Activated CD8-positive, alpha-beta T cell treated with anti-CD3 and anti-CD28 coated beads for 36 hours (primary cell): Measurements from ENCODE around the gene C19orf53. TPM values are rescaled to one million over a fixed set of nuclear protein-coding genes. Genes with fewer than 3 reads are reported as not detected.
A peak's percentile ranks its signal among the peaks of the same experiment; 100 is the strongest.

Source experiments
- ATAC-seq: fragments of 200-7000 bp; cut with Tn5 transposase; one replicate; pipeline ENCODE4 v1.10.0; 2021; ENCODE audit warnings: mild to moderate bottlenecking, moderate library complexity
- CTCF ChIA-PET: fragments of 350-600 bp; sonication (Branson Sonifier 250); formaldehyde crosslinking; loops from one replicate; lab custom pipeline; 2021; ENCODE audit warnings: antibody characterized with exemption; lab: Charles Lee
- POLR2A ChIA-PET: fragments of 350-600 bp; sonication (Branson Sonifier 250); formaldehyde crosslinking; loops from one replicate; lab custom pipeline; 2021; ENCODE audit warnings: antibody characterized with exemption; lab: Charles Lee
- DNase-seq: peaks from one replicate; pipeline ENCODE4 v3.0.0-alpha.2; 2020
- H3K27ac Mint-ChIP-seq: one replicate; pipeline ENCODE4 v1.8.0; 2021; ENCODE audit warnings: mild to moderate bottlenecking, mixed read lengths
- H3K27me3 Mint-ChIP-seq: one replicate; pipeline ENCODE4 v1.8.0; 2021; ENCODE audit warnings: mixed read lengths
- H3K36me3 Mint-ChIP-seq: one replicate; pipeline ENCODE4 v1.8.0; 2021; ENCODE audit warnings: low read depth, mixed read lengths
- H3K4me1 Mint-ChIP-seq: one replicate; pipeline ENCODE4 v1.8.0; 2021; ENCODE audit warnings: low read depth, mixed read lengths
- H3K4me3 Mint-ChIP-seq: one replicate; pipeline ENCODE4 v1.8.0; 2021; ENCODE audit warnings: mild to moderate bottlenecking, moderate library complexity, mixed read lengths
- H3K9me3 Mint-ChIP-seq: one replicate; pipeline ENCODE4 v1.8.0; 2021; ENCODE audit warnings: mixed read lengths
- intact Hi-C: fragments of 100-400 bp; cut with micrococcal nuclease; formaldehyde crosslinking; loops from one replicate; pipeline ENCODE4 v1.10.0; 2022
- total RNA-seq, 2 experiments: library from RNA; stranded (reverse); gene quantifications; one replicate each; pipeline ENCODE4 v1.2.3, GENCODE V29; 2021
- TF ChIP-seq, protein P1 (sequence below): fragments of 200-600 bp; IDR thresholded peaks from one replicate; pipeline ENCODE4 v1.8.0; 2022; ENCODE audit warnings: antibody characterized with exemption, mild to moderate bottlenecking

Gene C19orf53
- total RNA-seq, 2 experiments from 2014 or later, result 120 to 128 TPM

GRCh38 chr19:13731147-13731964 lies 42.9 kb upstream of the C19orf53 start:
- DNase-seq, result peak; percentile 97
- peak overlapping the region; percentile 86 for H3K4me3 Mint-ChIP-seq
- ChIA-PET POLR2A (interaction anchor here (1.4 to 2.9 kb wide), 3 partner anchors 14 to 43 kb away, joined by 5 to 15 read pairs (median 6); partner anchors contain the start of gene C19orf53), CTCF (interaction anchor here (1.0 to 2.8 kb wide), 5 partner anchors 10 to 405 kb away, joined by 3 to 14 read pairs (median 4); partner anchors contain the start of genes ASF1B and MRI1)
- TF ChIP-seq, protein P1, sequence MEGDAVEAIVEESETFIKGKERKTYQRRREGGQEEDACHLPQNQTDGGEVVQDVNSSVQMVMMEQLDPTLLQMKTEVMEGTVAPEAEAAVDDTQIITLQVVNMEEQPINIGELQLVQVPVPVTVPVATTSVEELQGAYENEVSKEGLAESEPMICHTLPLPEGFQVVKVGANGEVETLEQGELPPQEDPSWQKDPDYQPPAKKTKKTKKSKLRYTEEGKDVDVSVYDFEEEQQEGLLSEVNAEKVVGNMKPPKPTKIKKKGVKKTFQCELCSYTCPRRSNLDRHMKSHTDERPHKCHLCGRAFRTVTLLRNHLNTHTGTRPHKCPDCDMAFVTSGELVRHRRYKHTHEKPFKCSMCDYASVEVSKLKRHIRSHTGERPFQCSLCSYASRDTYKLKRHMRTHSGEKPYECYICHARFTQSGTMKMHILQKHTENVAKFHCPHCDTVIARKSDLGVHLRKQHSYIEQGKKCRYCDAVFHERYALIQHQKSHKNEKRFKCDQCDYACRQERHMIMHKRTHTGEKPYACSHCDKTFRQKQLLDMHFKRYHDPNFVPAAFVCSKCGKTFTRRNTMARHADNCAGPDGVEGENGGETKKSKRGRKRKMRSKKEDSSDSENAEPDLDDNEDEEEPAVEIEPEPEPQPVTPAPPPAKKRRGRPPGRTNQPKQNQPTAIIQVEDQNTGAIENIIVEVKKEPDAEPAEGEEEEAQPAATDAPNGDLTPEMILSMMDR, result no peak
- no peaks in the 10 kb centered on the region for H3K9me3 Mint-ChIP-seq
- H3K27me3 Mint-ChIP-seq, result no peaks in the 10 kb centered on the region
- peaks cover 22% of the 10 kb centered on the region for H3K4me1 Mint-ChIP-seq
- intact Hi-C loops, result no loop called here
- ATAC-seq, result peak; percentile 99
- H3K27ac Mint-ChIP-seq, result peak overlapping the region; percentile 96
- peaks cover 2% of the 10 kb centered on the region for H3K36me3 Mint-ChIP-seq

- H3K9me3 Mint-ChIP-seq, result no peaks in the 10 kb centered on the region
- no peaks in the 10 kb centered on the region for H3K27me3 Mint-ChIP-seq
- peaks cover 22% of the 10 kb centered on the region for H3K4me1 Mint-ChIP-seq
- TF ChIP-seq, protein P1, result no peak
- H3K4me3 Mint-ChIP-seq, result peak overlapping the region; percentile 86
- ATAC-seq, result no peak
- intact Hi-C loops, result no loop called here
- H3K27ac Mint-ChIP-seq, result no peak overlapping the region
- DNase-seq, result no peak
- CTCF ChIA-PET, result interaction anchor here (1.0 to 2.8 kb wide), 4 partner anchors 11 to 404 kb away, joined by 4 to 14 read pairs (median 6); partner anchors contain the start of gene ASF1B
- POLR2A ChIA-PET, result interaction anchor here (1.4 to 2.9 kb wide), 3 partner anchors 13 to 42 kb away, joined by 5 to 15 read pairs (median 6); partner anchors contain the start of gene C19orf53
- H3K36me3 Mint-ChIP-seq, result peaks cover 2% of the 10 kb centered on the region
Measured at GRCh38 chr19:13732337-13732736, 41.9 kb upstream of the C19orf53 start.

GRCh38 chr19:13734751-13735150 lies 39.5 kb upstream of the C19orf53 start:
- peaks cover 2% of the 10 kb centered on the region for H3K36me3 Mint-ChIP-seq
- H3K27me3 Mint-ChIP-seq, result no peaks in the 10 kb centered on the region
- peaks cover 18% of the 10 kb centered on the region for H3K4me1 Mint-ChIP-seq
- POLR2A ChIA-PET, result no interaction called here
- DNase-seq, result no peak
- ATAC-seq, result no peak
- H3K27ac Mint-ChIP-seq, result no peak overlapping the region
- CTCF ChIA-PET, result no interaction called here
- intact Hi-C loops, result no loop called here
- H3K9me3 Mint-ChIP-seq, result no peaks in the 10 kb centered on the region
- TF ChIP-seq, protein P1, result no peak
- no peak overlapping the region for H3K4me3 Mint-ChIP-seq

DNA sequence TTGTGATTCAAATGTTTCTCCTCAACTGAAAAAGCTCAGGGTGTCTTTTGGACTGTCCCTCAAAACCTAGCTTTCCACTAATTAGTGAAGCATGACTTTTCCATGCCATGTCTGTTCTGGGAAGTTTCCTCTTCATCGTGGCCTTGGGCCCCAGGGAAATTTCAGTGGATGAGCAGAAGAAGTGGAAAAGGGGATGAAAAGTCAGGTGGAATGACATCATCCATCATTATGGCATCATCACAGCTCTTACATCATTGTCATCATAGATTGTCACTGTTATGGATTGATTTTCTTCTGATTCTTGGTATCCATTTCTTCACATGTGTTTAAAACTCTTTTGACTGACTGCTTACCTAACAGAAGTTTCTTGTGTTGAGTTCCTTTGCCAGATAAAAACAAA lies 36.2 kb upstream of the C19orf53 start:
- ATAC-seq (no peak), DNase-seq (no peak)
- TF ChIP-seq, protein P1, result no peak
- intact Hi-C loops, result no loop called here
- Mint-ChIP-seq H3K27ac (no peak overlapping the region), H3K4me3 (no peak overlapping the region), H3K4me1 (no peaks in the 10 kb centered on the region), H3K9me3 (no peaks in the 10 kb centered on the region), H3K27me3 (no peaks in the 10 kb centered on the region), H3K36me3 (peaks cover 2% of the 10 kb centered on the region)
- CTCF ChIA-PET, result no interaction called here
- POLR2A ChIA-PET, result interaction anchor here (1.4 kb wide), 1 partner anchor 10 kb away, joined by 6 read pairs; a partner anchor contains a TSS

- H3K4me3 Mint-ChIP-seq, result no peak overlapping the region
- no peak for ATAC-seq
- peaks cover 2% of the 10 kb centered on the region for H3K4me1 Mint-ChIP-seq
- intact Hi-C loops, result no loop called here
- no peak for DNase-seq
- H3K36me3 Mint-ChIP-seq, result no peaks in the 10 kb centered on the region
- CTCF ChIA-PET, result no interaction called here
- POLR2A ChIA-PET, result no interaction called here
- H3K27me3 Mint-ChIP-seq, result no peaks in the 10 kb centered on the region
- no peak overlapping the region for H3K27ac Mint-ChIP-seq
- TF ChIP-seq, protein P1, result no peak
- H3K9me3 Mint-ChIP-seq, result peaks cover 1% of the 10 kb centered on the region
Measured at GRCh38 chr19:13741893-13742292, 32.4 kb upstream of the C19orf53 start.
